ENCODE measurements around the gene AGPAT1. TPM values are rescaled to one million over a fixed set of nuclear protein-coding genes. Genes with fewer than 3 reads are reported as not detected.

Gene AGPAT1
- total RNA-seq, 1 donor from 2014 or later = 63.2 TPM

DNA sequence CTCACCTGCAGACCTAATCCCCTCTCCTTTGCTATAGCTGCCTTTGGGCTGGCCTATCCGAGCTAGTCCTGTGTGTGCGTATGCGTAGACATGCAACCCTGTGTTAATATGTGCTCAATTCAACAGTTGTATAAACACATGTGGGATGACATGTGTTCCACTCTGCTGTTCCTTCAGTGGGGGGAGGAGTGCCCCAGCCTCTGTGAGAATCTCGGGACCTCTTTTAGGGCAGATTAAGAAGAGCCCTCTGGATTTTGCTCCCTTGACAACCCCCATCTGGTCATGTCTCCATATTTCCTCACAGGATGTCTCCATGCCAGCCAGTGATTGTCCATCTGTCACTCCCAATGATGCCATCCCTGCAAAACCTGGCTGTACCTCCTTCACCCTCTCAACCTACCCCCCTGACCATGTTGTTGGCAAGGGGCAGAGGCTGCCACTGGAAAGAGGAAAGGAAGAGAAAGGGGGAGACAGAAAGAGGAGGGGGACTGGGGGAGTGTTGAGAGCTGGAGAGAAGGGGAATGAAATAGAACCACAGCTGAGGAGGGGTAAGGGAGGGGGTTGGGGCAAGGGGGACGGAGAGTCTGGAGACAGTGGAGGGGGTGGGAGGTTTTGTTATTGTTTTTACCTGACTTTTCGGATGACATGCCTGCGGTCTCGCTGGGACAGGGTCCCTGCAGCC, 24.6 kb downstream of the AGPAT1 start:
- Mint-ChIP-seq H3K4me3 (peak overlapping the region; percentile 61), H3K4me1 (peaks cover 48% of the 10 kb centered on the region), H3K27ac (peak overlapping the region; percentile 74), H3K36me3 (peaks cover 3% of the 10 kb centered on the region), H3K9me3 (no peaks in the 10 kb centered on the region), H3K27me3 (ENCODE audit: low read depth) (peaks cover 5% of the 10 kb centered on the region)
- DNase-seq (ENCODE audit: low spot score in 2 of 2, unreplicated experiment in 2 of 2) = no peak
- TF ChIP-seq, protein P1, sequence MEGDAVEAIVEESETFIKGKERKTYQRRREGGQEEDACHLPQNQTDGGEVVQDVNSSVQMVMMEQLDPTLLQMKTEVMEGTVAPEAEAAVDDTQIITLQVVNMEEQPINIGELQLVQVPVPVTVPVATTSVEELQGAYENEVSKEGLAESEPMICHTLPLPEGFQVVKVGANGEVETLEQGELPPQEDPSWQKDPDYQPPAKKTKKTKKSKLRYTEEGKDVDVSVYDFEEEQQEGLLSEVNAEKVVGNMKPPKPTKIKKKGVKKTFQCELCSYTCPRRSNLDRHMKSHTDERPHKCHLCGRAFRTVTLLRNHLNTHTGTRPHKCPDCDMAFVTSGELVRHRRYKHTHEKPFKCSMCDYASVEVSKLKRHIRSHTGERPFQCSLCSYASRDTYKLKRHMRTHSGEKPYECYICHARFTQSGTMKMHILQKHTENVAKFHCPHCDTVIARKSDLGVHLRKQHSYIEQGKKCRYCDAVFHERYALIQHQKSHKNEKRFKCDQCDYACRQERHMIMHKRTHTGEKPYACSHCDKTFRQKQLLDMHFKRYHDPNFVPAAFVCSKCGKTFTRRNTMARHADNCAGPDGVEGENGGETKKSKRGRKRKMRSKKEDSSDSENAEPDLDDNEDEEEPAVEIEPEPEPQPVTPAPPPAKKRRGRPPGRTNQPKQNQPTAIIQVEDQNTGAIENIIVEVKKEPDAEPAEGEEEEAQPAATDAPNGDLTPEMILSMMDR (IDR thresholded peaks at IDR 0.05; ENCODE audit: unreplicated experiment) = no peak

DNA sequence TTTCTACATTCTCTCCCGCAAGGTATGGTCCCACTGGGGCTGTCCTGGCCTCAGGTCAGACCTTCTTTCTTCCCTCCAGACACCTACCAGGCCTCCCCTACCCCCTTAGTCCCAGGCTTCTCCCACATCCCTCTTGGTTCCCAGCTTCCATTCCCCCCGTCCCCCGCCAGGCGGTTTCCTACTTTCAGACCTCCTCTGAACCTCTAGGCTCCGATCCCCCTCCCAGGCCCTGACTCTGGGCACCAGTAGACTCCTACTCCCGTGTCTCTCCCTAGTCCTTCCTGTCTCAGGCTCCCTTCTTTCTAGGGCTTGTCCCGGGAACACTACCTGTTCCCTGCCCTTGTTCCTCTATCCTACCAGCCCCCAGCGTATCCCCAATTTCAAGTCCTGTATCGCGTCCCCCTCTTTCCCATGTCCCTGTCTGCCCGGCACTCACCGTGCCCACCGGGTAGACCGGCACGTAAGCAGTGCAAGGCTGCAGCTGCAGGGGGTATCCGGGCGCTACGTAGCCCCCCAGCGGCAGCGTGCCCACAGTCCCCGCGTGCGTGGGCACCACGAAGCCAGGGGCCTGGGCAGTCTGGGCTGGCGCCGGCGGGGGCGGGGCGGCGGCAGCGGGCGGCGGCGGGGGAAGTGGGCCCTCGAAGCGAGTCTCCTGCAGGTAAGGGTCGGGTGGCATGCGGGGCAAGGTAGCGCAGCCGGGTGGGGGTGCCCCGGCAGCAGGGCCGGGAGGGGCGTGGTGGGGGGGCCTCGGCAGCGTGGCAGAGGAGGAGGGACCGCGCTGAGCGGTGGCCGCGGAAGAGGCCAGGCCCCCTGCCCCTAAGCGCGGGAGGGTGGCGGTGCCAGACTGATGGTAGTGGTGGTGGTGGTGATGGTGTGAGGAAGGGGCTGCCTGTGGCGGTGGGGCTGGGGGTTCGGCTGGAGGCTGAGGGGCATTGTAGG, 25.7 kb downstream of the AGPAT1 start:
- peak overlapping the region; percentile 61 for H3K4me3 Mint-ChIP-seq
- H3K27ac Mint-ChIP-seq = no peak overlapping the region
- H3K27me3 Mint-ChIP-seq (ENCODE audit: low read depth) = peaks cover 5% of the 10 kb centered on the region
- TF ChIP-seq, protein P1 (IDR thresholded peaks at IDR 0.05; ENCODE audit: unreplicated experiment) = no peak
- peaks cover 48% of the 10 kb centered on the region for H3K4me1 Mint-ChIP-seq
- no peak for DNase-seq (ENCODE audit: low spot score in 2 of 2, unreplicated experiment in 2 of 2)
- H3K36me3 Mint-ChIP-seq = peaks cover 3% of the 10 kb centered on the region
- no peaks in the 10 kb centered on the region for H3K9me3 Mint-ChIP-seq

DNA sequence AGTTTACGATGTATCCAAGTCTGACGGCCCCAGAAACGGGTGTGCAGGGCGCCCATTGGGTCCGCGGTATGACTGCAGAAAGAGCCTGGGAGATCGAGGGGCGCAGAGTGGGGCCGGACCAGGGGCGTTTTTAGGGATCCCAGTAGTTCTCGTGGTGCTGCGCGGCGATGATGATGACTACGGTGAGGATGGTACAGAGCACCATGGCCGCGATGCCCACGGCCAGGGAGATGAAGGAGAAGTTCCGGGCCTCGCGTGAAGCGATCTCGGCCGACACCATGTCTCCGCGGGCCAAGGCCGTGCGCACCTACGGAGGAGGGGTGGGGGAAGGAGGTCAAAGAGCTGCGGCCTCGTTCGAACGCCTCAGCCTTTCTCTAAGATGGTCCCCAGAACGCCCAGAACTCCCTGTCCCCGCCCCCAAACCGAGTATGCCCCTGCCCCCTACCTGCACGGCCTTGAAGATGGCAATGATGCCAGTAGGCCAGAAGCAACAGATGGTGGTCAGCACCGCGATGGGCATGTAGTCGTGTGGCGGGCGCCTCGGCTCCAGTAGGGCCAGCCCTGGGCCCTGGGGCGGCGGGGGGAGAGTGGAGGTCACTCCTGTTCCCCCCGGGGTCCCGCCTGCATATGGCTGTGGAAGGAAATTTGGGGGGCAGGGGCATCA, 26.7 kb downstream of the AGPAT1 start:
- TF ChIP-seq, protein P1 (IDR thresholded peaks at IDR 0.05; ENCODE audit: unreplicated experiment) = no peak
- Mint-ChIP-seq H3K4me3 (no peak overlapping the region), H3K27me3 (ENCODE audit: low read depth) (peaks cover 5% of the 10 kb centered on the region), H3K36me3 (peaks cover 3% of the 10 kb centered on the region), H3K4me1 (peaks cover 46% of the 10 kb centered on the region), H3K27ac (no peak overlapping the region), H3K9me3 (no peaks in the 10 kb centered on the region)
- no peak for DNase-seq (ENCODE audit: low spot score in 2 of 2, unreplicated experiment in 2 of 2)

DNA sequence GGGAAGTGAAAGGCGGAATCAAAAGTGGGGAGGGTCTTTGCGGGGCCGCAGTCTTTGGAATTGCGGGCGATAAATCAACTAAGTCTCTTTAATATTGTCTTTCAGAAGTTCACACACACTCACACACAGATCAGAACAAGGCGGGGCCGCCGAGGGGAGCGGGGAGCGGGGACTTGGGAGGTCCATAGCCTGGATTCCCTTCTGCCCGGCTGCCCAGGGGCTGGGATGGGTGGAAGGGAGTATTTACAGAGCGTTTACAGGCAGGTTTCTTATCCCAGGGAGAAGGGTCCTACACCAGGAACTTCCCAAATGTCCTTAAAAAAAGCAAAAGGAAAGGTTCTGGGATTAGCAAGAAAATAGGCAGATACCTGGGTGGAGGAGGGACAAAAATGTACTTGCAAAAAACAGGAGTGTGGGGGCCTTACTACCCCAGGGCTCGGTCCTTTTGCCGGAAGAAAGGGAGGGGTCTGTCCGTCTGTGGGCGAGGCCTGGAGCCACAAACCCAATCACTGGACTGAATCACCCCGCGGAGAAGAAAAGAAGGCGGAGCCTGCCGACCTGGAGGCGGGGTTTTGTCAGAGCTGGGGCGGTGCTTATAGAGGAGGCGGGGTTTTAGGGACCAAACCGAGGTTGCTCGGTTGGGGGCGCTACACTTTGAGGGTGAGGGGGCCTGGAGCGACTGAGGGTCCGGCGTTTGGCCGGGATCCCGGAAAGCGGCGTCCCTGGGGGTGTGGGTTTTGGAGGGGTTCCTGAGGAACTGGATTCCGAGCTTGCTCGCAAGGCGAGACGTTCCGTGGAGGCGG, 27.4 kb downstream of the AGPAT1 start:
- Mint-ChIP-seq H3K27me3 (ENCODE audit: low read depth) (peaks cover 5% of the 10 kb centered on the region), H3K9me3 (no peaks in the 10 kb centered on the region), H3K27ac (no peak overlapping the region), H3K4me1 (peaks cover 46% of the 10 kb centered on the region), H3K36me3 (peaks cover 3% of the 10 kb centered on the region), H3K4me3 (no peak overlapping the region)
- DNase-seq (ENCODE audit: low spot score in 2 of 2, unreplicated experiment in 2 of 2) = no peak
- TF ChIP-seq, protein P1 (IDR thresholded peaks at IDR 0.05; ENCODE audit: unreplicated experiment) = no peak
